Measurements from ENCODE around the gene LRRC4C.

- TF ChIP-seq CEBPB (IDR thresholded peaks at IDR 0.05) (no peak), REST (IDR thresholded peaks at IDR 0.05; ENCODE audit: low read depth) (no peak), CREB1 (IDR thresholded peaks at IDR 0.05; ENCODE audit: low read depth) (no peak), MAX (IDR thresholded peaks at IDR 0.05) (no peak), YY1 (IDR thresholded peaks at IDR 0.05; ENCODE audit: low read depth) (no peak), EP300 (IDR thresholded peaks at IDR 0.05; ENCODE audit: borderline replicate concordance) (no peak), EGR1 (IDR thresholded peaks at IDR 0.05) (no peak), FOXM1 (IDR thresholded peaks at IDR 0.05; ENCODE audit: borderline replicate concordance, low read depth) (no peak), USF1 (IDR thresholded peaks at IDR 0.05) (no peak), TEAD4 (IDR thresholded peaks at IDR 0.05) (no peak), TCF12 (IDR thresholded peaks at IDR 0.05; ENCODE audit: low read depth) (no peak), NFIC (IDR thresholded peaks at IDR 0.05) (no peak), ZBTB7A (IDR thresholded peaks at IDR 0.05; ENCODE audit: low read depth) (no peak), TAF1 (IDR thresholded peaks at IDR 0.05; ENCODE audit: low read depth) (no peak)
Measured at GRCh38 chr11:41246399-41246745, 213.1 kb downstream of the LRRC4C start.
